ENCODE measurements around the gene ADORA2A.
A peak's percentile ranks its signal among the peaks of the same experiment; 100 is the strongest.

Gene ADORA2A

GRCh38 chr22:24453853-24454252 lies 26.5 kb downstream of the ADORA2A start:
- DNase-seq (ENCODE audit: low read depth): no peak

DNA sequence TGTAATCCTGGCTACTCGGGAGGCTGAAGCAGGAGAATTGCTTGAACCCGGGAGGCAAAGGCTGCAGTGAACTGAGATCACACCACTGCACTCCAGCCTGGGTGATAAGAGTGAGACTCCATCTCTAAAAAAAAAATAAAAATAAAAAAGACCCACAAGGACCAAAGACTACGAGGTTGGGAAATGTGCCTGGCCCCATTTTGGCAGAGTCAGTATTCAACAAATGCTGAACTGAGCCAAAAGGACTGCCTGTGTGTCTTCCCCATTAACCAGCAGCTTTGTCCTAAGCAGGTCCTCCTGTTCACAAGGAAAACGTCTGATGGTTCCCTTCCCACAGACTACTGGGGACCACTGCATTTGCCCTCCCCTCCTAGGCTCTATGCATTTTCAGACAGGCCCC lies 27.6 kb downstream of the ADORA2A start:
- no peak for DNase-seq (ENCODE audit: low read depth)

GRCh38 chr22:24455751-24456426 lies 28.5 kb downstream of the ADORA2A start:
- no peak for DNase-seq (ENCODE audit: low read depth)

- DNase-seq (ENCODE audit: low read depth): no peak
Observed at GRCh38 chr22:24457894-24458420, 30.6 kb downstream of the ADORA2A start.

GRCh38 chr22:24459911-24460310 lies 32.5 kb downstream of the ADORA2A start:
- DNase-seq (ENCODE audit: low read depth): no peak

GRCh38 chr22:24460418-24461089 lies 33.2 kb downstream of the ADORA2A start:
- DNase-seq (ENCODE audit: low read depth): no peak

- no peak for DNase-seq (ENCODE audit: low read depth)
Observed at GRCh38 chr22:24463071-24463760, 35.8 kb downstream of the ADORA2A start.

DNA sequence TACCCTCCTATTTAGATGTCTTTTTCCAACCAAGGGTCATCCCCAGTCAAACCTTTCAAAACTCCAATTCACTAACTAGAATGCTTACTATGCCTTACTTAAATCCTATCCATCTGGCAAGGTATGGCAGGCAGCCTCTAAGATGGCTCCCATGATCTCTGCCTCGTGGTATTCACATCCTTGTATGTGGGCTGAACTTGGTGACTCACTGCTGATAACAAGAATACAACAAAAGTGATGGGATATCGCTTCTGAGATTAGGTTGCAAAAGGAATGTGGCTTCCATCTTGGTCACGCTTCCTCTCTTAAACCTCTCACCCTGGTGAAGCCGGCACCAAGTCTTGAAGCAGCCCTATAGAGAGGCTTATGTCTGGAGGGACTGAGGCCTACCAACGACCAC lies 38.2 kb downstream of the ADORA2A start:
- no peak for DNase-seq (ENCODE audit: low read depth)

DNA sequence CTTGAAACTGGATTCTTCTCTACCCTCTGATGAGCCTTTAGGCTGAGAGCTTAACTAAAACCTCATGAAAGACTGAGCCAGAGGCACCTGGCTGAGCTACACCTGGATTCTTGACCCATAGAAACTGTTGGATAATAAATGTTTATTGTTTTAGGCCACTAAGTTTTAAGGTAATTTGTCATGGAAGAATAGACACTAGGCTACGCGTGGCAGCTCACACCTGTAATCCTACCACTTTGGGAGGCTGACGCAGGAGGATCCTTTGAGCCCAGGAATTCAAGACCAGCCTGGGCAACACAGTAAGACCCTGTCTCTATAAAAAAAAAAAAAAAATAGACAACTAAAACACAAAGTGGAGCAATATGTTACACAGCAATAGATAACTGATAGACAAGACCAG lies 38.6 kb downstream of the ADORA2A start:
- no peak for DNase-seq (ENCODE audit: low read depth)

GRCh38 chr22:24466716-24467328 lies 39.4 kb downstream of the ADORA2A start:
- DNase-seq (ENCODE audit: low read depth): peak; percentile 27

GRCh38 chr22:24467340-24467739 lies 39.9 kb downstream of the ADORA2A start:
- no peak for DNase-seq (ENCODE audit: low read depth)

GRCh38 chr22:24471570-24471969 lies 44.2 kb downstream of the ADORA2A start:
- DNase-seq (ENCODE audit: low read depth): no peak

GRCh38 chr22:24473284-24473683 lies 45.9 kb downstream of the ADORA2A start:
- DNase-seq (ENCODE audit: low read depth): no peak

- DNase-seq (ENCODE audit: low read depth): peak; percentile 74
Observed at GRCh38 chr22:24474221-24474620, 46.8 kb downstream of the ADORA2A start.

GRCh38 chr22:24474649-24475255 lies 47.4 kb downstream of the ADORA2A start:
- DNase-seq (ENCODE audit: low read depth): no peak

- DNase-seq (ENCODE audit: low read depth): no peak
Observed at GRCh38 chr22:24481641-24482040, 54.2 kb downstream of the ADORA2A start.

DNA sequence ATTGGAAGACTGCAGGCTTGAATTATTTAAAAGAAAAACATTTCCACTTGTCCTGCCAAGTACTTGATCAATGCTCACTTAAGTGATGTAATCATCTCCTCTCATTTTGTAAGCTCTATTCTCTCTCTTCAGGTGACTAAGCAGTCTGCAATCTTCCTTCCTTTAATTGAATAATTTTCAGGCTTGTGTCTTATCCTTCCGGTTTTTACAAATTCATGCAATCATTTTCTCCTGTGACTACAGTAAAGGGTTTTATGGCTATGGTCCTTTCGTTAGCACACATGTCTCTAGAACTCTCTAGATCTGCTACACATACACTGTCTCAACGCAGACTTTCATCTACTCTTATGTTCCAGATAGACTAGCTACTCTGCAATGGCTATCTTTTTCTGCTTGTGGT lies 55.2 kb downstream of the ADORA2A start:
- DNase-seq (ENCODE audit: low read depth): peak; percentile 68

GRCh38 chr22:24482998-24483397 lies 55.6 kb downstream of the ADORA2A start:
- no peak for DNase-seq (ENCODE audit: low read depth)

GRCh38 chr22:24483976-24484545 lies 56.7 kb downstream of the ADORA2A start:
- no peak for DNase-seq (ENCODE audit: low read depth)

DNA sequence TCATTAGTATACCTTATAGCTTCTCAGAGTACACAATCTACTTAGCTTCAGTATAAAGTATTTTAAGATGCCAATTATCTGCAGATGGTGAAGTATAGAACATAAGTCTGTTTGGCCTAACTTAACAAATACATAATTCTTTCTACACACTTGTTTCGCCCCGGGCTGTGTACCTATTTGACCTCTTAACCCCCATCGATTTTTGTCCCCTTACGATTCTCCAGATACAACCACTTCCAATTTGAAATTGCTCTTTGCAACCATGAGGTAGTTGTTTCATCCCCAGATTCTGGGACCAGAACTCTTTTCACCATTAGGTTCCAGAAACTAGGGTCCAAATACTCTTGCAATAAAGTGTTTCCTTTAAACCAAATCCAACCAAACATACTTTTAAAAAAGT lies 57.8 kb downstream of the ADORA2A start:
- DNase-seq (ENCODE audit: low read depth): no peak

DNA sequence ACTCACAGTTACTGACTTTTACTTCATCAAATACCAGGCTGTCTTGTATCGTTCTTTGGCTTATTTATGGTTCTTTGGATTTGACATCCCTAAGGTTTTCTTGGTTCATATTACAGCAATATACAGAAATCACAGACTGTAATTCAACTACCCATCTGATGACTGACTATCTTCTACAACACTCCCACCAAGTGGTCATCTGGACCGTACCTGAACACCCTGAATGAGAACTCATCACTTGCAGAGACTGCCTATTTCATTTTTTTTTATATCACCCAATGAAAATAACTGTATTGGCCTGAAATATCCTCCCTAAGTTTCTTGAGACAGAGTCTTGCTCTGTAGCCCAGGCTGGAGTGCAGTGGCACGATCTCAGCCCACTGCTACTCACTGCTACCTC lies 58.2 kb downstream of the ADORA2A start:
- no peak for DNase-seq (ENCODE audit: low read depth)

- peak; percentile 61 for DNase-seq (ENCODE audit: low read depth)
Observed at GRCh38 chr22:24486501-24486921, 59.1 kb downstream of the ADORA2A start.

All from GM04504 (cell line).